ENCODE data around the gene USP24. TPM values are rescaled to one million over a fixed set of nuclear protein-coding genes. Genes with fewer than 3 reads are reported as not detected.

USP24 gene
- polyA plus RNA-seq, 1 donor (not counting 4 experiments of a cell fraction or from before 2014, with no cell fraction given), result 22.5 TPM

- Histone ChIP-seq H4K20me1 (ENCODE audit: control insufficient read depth, extremely low read depth, insufficient read depth, low read length) (no peaks in the 10 kb centered on the region), H3K79me2 (ENCODE audit: control insufficient read depth, insufficient read depth, low read length) (no peaks in the 10 kb centered on the region), H3K27me3 (ENCODE audit: control insufficient read depth, extremely low read depth, insufficient read depth, low read length) (no peaks in the 10 kb centered on the region), H3K4me2 (ENCODE audit: control insufficient read depth, extremely low read depth, insufficient read depth, low read depth, low read length) (no peak overlapping the region), H3K9me3 (ENCODE audit: control insufficient read depth, low read depth, low read length) (no peaks in the 10 kb centered on the region), H3K4me1 (ENCODE audit: control insufficient read depth, extremely low read depth, insufficient read depth, low read length) (no peaks in the 10 kb centered on the region), H3K27ac (ENCODE audit: control insufficient read depth, insufficient read depth, low read length) (no peak overlapping the region), H3K9ac (ENCODE audit: control insufficient read depth, extremely low read depth, insufficient read depth, low read length) (no peak overlapping the region), H3K36me3 (ENCODE audit: control insufficient read depth in 2 of 2, extremely low read depth in 1 of 2, insufficient read depth in 2 of 2, low read length in 2 of 2) (peaks cover 5 to 18% of the 10 kb centered on the region in 2 experiments), H3K4me3 (ENCODE audit: control insufficient read depth in 2 of 3, extremely low read depth in 1 of 3, insufficient read depth in 2 of 3, low read depth in 1 of 3, low read length in 3 of 3) (no peak overlapping the region), H3K9me1 (ENCODE audit: control insufficient read depth, extremely low read depth, insufficient read depth, low read length) (no peaks in the 10 kb centered on the region), H2AFZ (ENCODE audit: control insufficient read depth, low read length) (no peak overlapping the region)
- dilution Hi-C loops (cut with MboI; ENCODE audit: extremely low pct_ligation_motif_present, low sequenced_read_pairs), result no loop called here
- DNase-seq (ENCODE audit: low read depth, low spot score) (no peak), FAIRE-seq (no peak)
- TF ChIP-seq CTCF (optimal IDR thresholded peaks at IDR 0.05 in 1 of 3, IDR thresholded peaks at IDR 0.05 in 1 of 3, conservative IDR thresholded peaks at IDR 0.05 in 1 of 3; ENCODE audit: extremely low read depth in 1 of 3, insufficient read depth in 2 of 3, low read length in 3 of 3) (no peak), EZH2 (IDR thresholded peaks at IDR 0.05; ENCODE audit: low read length) (no peak)
These were observed 64.1 kb downstream of the USP24 start for GRCh38 chr1:55150880-55151588.

DNA sequence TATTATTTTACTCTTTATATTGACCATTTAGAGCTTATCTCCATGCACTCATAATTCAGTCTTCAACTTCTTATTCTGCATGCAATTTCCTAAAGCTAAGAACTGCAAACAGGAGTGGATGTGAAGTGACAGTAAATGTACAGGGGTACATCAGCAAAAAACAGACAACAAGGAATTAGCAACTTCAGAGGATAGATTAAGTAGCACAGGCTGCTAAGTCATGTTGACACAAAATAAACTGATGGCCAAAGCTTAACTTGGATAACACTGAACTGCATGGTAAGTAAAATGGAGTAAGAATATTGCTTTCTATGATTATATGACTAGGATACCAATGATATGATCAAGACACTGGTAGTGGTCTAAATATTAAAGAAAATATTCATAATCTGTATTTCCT lies 66.5 kb downstream of the USP24 start:
- Histone ChIP-seq H2AFZ (ENCODE audit: control insufficient read depth, low read length) (no peak overlapping the region), H3K4me2 (ENCODE audit: control insufficient read depth, extremely low read depth, insufficient read depth, low read depth, low read length) (no peak overlapping the region), H3K36me3 (ENCODE audit: control insufficient read depth in 2 of 2, extremely low read depth in 1 of 2, insufficient read depth in 2 of 2, low read length in 2 of 2) (peaks cover 5 to 27% of the 10 kb centered on the region in 2 experiments), H3K9me1 (ENCODE audit: control insufficient read depth, extremely low read depth, insufficient read depth, low read length) (no peaks in the 10 kb centered on the region), H3K9ac (ENCODE audit: control insufficient read depth, extremely low read depth, insufficient read depth, low read length) (no peak overlapping the region), H3K4me1 (ENCODE audit: control insufficient read depth, extremely low read depth, insufficient read depth, low read length) (no peaks in the 10 kb centered on the region), H3K79me2 (ENCODE audit: control insufficient read depth, insufficient read depth, low read length) (no peaks in the 10 kb centered on the region), H3K27me3 (ENCODE audit: control insufficient read depth, extremely low read depth, insufficient read depth, low read length) (no peaks in the 10 kb centered on the region), H3K9me3 (ENCODE audit: control insufficient read depth, low read depth, low read length) (no peaks in the 10 kb centered on the region), H3K4me3 (ENCODE audit: control insufficient read depth in 2 of 3, extremely low read depth in 1 of 3, insufficient read depth in 2 of 3, low read depth in 1 of 3, low read length in 3 of 3) (no peak overlapping the region), H3K27ac (ENCODE audit: control insufficient read depth, insufficient read depth, low read length) (no peak overlapping the region), H4K20me1 (ENCODE audit: control insufficient read depth, extremely low read depth, insufficient read depth, low read length) (no peaks in the 10 kb centered on the region)
- dilution Hi-C loops (cut with MboI; ENCODE audit: extremely low pct_ligation_motif_present, low sequenced_read_pairs), result no loop called here
- FAIRE-seq, result no peak
- TF ChIP-seq EZH2 (IDR thresholded peaks at IDR 0.05; ENCODE audit: low read length) (no peak), CTCF (optimal IDR thresholded peaks at IDR 0.05 in 1 of 3, IDR thresholded peaks at IDR 0.05 in 1 of 3, conservative IDR thresholded peaks at IDR 0.05 in 1 of 3; ENCODE audit: extremely low read depth in 1 of 3, insufficient read depth in 2 of 3, low read length in 3 of 3) (no peak)
- DNase-seq (ENCODE audit: low read depth, low spot score), result no peak

All from keratinocyte (primary cell).